SU-DHL-6 (cell line): Measurements from ENCODE around the gene UBXN4.
"Not testable (repeated sequence)": the region's sequence is repeated elsewhere in the genome, so short reads cannot be mapped to it uniquely, and the experiment has no call there.

ENCODE experiments used
- EZH2phosphoT487 ChIP-seq: fragments of 200-600 bp; sonication (generic), shearing (Covaris generic); conservative IDR thresholded peaks from 2 replicates; pipeline ENCODE4 v1.6.1; 2018; ENCODE audit warnings: mild to moderate bottlenecking, antibody characterized with exemption, low read length, moderate library complexity, mixed read lengths
- TF ChIP-seq, protein P1 (sequence below): fragments of 200-600 bp; sonication (generic); IDR thresholded peaks from one replicate; pipeline ENCODE4 v1.5.1; 2017; ENCODE audit warnings: antibody characterized with exemption, mild to moderate bottlenecking, low read length, moderate library complexity; ENCODE audit not compliant: insufficient read depth, poor library complexity, severe bottlenecking

DNA sequence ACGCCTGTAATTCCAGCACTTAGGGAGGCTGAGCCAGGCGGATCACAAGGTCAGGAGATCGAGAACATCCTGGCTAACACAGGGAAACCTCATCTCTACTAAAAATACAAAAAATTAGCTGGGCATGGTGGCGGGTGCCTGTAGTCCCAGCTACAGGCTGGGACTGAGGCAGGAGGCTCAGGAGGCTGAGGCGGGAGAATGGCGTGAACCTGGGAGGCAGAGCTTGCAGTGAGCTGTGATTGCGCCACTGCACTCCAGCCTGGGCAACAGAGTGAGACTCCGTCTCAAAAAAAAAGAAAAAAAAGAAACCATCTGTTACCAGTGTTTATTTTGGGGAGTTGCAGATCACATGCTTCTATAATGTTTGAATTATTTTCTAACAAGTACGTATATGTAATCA, 26.6 kb upstream of the UBXN4 start:
- TF ChIP-seq, protein P1, sequence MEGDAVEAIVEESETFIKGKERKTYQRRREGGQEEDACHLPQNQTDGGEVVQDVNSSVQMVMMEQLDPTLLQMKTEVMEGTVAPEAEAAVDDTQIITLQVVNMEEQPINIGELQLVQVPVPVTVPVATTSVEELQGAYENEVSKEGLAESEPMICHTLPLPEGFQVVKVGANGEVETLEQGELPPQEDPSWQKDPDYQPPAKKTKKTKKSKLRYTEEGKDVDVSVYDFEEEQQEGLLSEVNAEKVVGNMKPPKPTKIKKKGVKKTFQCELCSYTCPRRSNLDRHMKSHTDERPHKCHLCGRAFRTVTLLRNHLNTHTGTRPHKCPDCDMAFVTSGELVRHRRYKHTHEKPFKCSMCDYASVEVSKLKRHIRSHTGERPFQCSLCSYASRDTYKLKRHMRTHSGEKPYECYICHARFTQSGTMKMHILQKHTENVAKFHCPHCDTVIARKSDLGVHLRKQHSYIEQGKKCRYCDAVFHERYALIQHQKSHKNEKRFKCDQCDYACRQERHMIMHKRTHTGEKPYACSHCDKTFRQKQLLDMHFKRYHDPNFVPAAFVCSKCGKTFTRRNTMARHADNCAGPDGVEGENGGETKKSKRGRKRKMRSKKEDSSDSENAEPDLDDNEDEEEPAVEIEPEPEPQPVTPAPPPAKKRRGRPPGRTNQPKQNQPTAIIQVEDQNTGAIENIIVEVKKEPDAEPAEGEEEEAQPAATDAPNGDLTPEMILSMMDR = not testable (repeated sequence)
- not testable (repeated sequence) for TF ChIP-seq EZH2phosphoT487
